Activated CD8-positive, alpha-beta T cell treated with anti-CD3 and anti-CD28 coated beads for 36 hours (primary cell): ENCODE results near the gene CD320. TPM values are rescaled to one million over a fixed set of nuclear protein-coding genes. Genes with fewer than 3 reads are reported as not detected.
"Not testable (repeated sequence)": the region's sequence is repeated elsewhere in the genome, so short reads cannot be mapped to it uniquely, and the experiment has no call there.

Source experiments
- ATAC-seq: fragments of 200-7000 bp; cut with Tn5 transposase; one replicate; pipeline ENCODE4 v1.10.0; 2021; ENCODE audit warnings: mild to moderate bottlenecking, moderate library complexity
- CTCF ChIA-PET: fragments of 350-600 bp; sonication (Branson Sonifier 250); formaldehyde crosslinking; loops from one replicate; lab custom pipeline; 2021; ENCODE audit warnings: antibody characterized with exemption; lab: Charles Lee
- POLR2A ChIA-PET: fragments of 350-600 bp; sonication (Branson Sonifier 250); formaldehyde crosslinking; loops from one replicate; lab custom pipeline; 2021; ENCODE audit warnings: antibody characterized with exemption; lab: Charles Lee
- DNase-seq: peaks from one replicate; pipeline ENCODE4 v3.0.0-alpha.2; 2020
- H3K27ac Mint-ChIP-seq: one replicate; pipeline ENCODE4 v1.8.0; 2021; ENCODE audit warnings: mild to moderate bottlenecking, mixed read lengths
- H3K27me3 Mint-ChIP-seq: one replicate; pipeline ENCODE4 v1.8.0; 2021; ENCODE audit warnings: mixed read lengths
- H3K36me3 Mint-ChIP-seq: one replicate; pipeline ENCODE4 v1.8.0; 2021; ENCODE audit warnings: low read depth, mixed read lengths
- H3K4me1 Mint-ChIP-seq: one replicate; pipeline ENCODE4 v1.8.0; 2021; ENCODE audit warnings: low read depth, mixed read lengths
- H3K4me3 Mint-ChIP-seq: one replicate; pipeline ENCODE4 v1.8.0; 2021; ENCODE audit warnings: mild to moderate bottlenecking, moderate library complexity, mixed read lengths
- H3K9me3 Mint-ChIP-seq: one replicate; pipeline ENCODE4 v1.8.0; 2021; ENCODE audit warnings: mixed read lengths
- CTCF ChIP-seq: fragments of 200-600 bp; IDR thresholded peaks from one replicate; pipeline ENCODE4 v1.8.0; 2022; ENCODE audit warnings: antibody characterized with exemption, mild to moderate bottlenecking
- intact Hi-C: fragments of 100-400 bp; cut with micrococcal nuclease; formaldehyde crosslinking; loops from one replicate; pipeline ENCODE4 v1.10.0; 2022
- total RNA-seq, 2 experiments: library from RNA; stranded (reverse); gene quantifications; one replicate each; pipeline ENCODE4 v1.2.3, GENCODE V29; 2021

CD320 gene
- 10 to 100 TPM; 59.0 to 62.2 TPM for total RNA-seq

- no peaks in the 10 kb centered on the region for H3K9me3 Mint-ChIP-seq
- peak; percentile 90 for DNase-seq
- ATAC-seq, result peak; percentile 91
- no peak for TF ChIP-seq CTCF
- POLR2A ChIA-PET, result interaction anchor here (1.0 to 2.8 kb wide), 3 partner anchors 10 to 16 kb away, joined by 3 to 16 read pairs (median 5); partner anchors contain the start of genes NDUFA7 and RPS28
- peaks cover 33% of the 10 kb centered on the region for H3K36me3 Mint-ChIP-seq
- CTCF ChIA-PET, result interaction anchor here (1.2 kb wide), 1 partner anchor 10 kb away, joined by 3 read pairs; no protein-coding TSS in a partner anchor
- H3K27ac Mint-ChIP-seq, result peak within 1 kb of the TSS; percentile 96
- intact Hi-C loops, result loop anchor here (5.0 kb wide), 1 partner anchor 41 kb away; no protein-coding TSS in a partner anchor
- H3K27me3 Mint-ChIP-seq, result no peaks in the 10 kb centered on the region
- peak within 1 kb of the TSS; percentile 99 for H3K4me3 Mint-ChIP-seq
- peaks cover 34% of the 10 kb centered on the region for H3K4me1 Mint-ChIP-seq
Measured at GRCh38 chr19:8307965-8308866, at the start of gene CD320. Gene CD320 (minus strand): TSS chr19:8308358. CDS start chr19:8308290, 68 bp downstream.

- TF ChIP-seq CTCF, result no peak
- no peak overlapping the region for H3K4me3 Mint-ChIP-seq
- intact Hi-C loops, result no loop called here
- ATAC-seq (no peak), DNase-seq (no peak)
- peaks cover 15% of the 10 kb centered on the region for H3K4me1 Mint-ChIP-seq
- H3K27ac Mint-ChIP-seq, result no peak overlapping the region
- no peaks in the 10 kb centered on the region for H3K36me3 Mint-ChIP-seq
- POLR2A ChIA-PET, result no interaction called here
- CTCF ChIA-PET, result interaction anchor here (1.0 kb wide), 1 partner anchor 22 kb away, joined by 3 read pairs; no protein-coding TSS in a partner anchor
- peaks cover 9% of the 10 kb centered on the region for H3K27me3 Mint-ChIP-seq
- peaks cover 2% of the 10 kb centered on the region for H3K9me3 Mint-ChIP-seq
Measured at GRCh38 chr19:8357007-8357521, 48.9 kb upstream of the CD320 start.

- ChIA-PET CTCF (interaction anchor here (1.3 to 5.7 kb wide), 11 partner anchors 10 to 224 kb away, joined by 3 to 67 read pairs (median 37); partner anchors contain the start of genes ANGPTL4, KANK3, MARCHF2 and MYO1F), POLR2A (interaction anchor here (1.3 to 1.5 kb wide), 2 partner anchors 7 to 75 kb away, joined by 3 to 4 read pairs; no protein-coding TSS in a partner anchor)
- Mint-ChIP-seq H3K4me3 (no peak overlapping the region), H3K4me1 (peaks cover 10% of the 10 kb centered on the region), H3K9me3 (peaks cover 2% of the 10 kb centered on the region), H3K27me3 (peaks cover 11% of the 10 kb centered on the region), H3K36me3 (no peaks in the 10 kb centered on the region), H3K27ac (no peak overlapping the region)
- intact Hi-C loops, result no loop called here
- DNase-seq, result no peak
- peak; percentile 70 for ATAC-seq
- no peak for TF ChIP-seq CTCF
Measured at GRCh38 chr19:8355631-8356402, 47.7 kb upstream of the CD320 start.

GRCh38 chr19:8352845-8353244 is 44.7 kb upstream of the CD320 start:
- ATAC-seq, H3K27ac Mint-ChIP-seq, H3K4me3 Mint-ChIP-seq, H3K9me3 Mint-ChIP-seq, H3K36me3 Mint-ChIP-seq, POLR2A ChIA-PET, DNase-seq: not testable (repeated sequence)
- CTCF ChIA-PET, result interaction anchor here (0.8 to 5.7 kb wide), 23 partner anchors 9 to 288 kb away, joined by 3 to 67 read pairs (median 12); partner anchors contain the start of genes ANGPTL4, KANK3, MARCHF2 and MYO1F
- Mint-ChIP-seq H3K27me3 (peaks cover 15% of the 10 kb centered on the region), H3K4me1 (peaks cover 10% of the 10 kb centered on the region)
- intact Hi-C loops, result loop anchor here (5.0 kb wide), 1 partner anchor 39 kb away; the partner anchor contains the start of gene RAB11B
